SK-N-MC (cell line): ENCODE measurements around the gene CORO1C.

Experiments used
- EZH2 ChIP-seq: fragments of 200-600 bp; sonication (generic); IDR thresholded peaks from one replicate; pipeline ENCODE4 v1.6.1; 2017; ENCODE audit warnings: antibody characterized with exemption
- FOXP2 ChIP-seq: optimal IDR thresholded peaks from 2 replicates; pipeline ENCODE3; 2011; ENCODE audit warnings: mild to moderate bottlenecking, moderate library complexity; ENCODE audit not compliant: insufficient read depth; ENCODE audit errors: extremely low read length, control extremely low read depth

DNA sequence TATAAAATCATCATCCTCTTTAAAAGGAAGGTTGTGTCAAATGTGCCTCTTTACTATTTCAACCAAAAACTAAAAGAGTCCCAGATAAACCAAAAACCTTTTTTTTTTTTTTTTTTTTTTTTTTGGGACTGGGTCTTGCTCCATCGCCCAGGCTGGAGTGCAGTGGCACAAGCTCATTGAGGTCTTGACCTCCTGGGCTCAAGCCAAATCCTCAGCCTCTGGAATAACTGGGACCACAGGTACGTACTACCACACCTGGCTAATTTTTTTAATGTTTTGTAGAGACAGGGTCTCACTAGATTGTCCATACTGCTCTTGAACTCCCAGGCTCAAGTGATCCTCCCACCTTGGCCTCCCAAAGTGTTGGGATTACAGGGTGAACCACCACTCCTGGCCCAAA, 81.2 kb downstream of the CORO1C start:
- TF ChIP-seq EZH2: no peak
- TF ChIP-seq FOXP2: no peak
